Measurements from ENCODE around the gene TMEM219. TPM values are rescaled to one million over a fixed set of nuclear protein-coding genes. Genes with fewer than 3 reads are reported as not detected.

Gene TMEM219
- total RNA-seq, 4 donors from 2014 or later = 78.4 to 135 (median 110) TPM

DNA sequence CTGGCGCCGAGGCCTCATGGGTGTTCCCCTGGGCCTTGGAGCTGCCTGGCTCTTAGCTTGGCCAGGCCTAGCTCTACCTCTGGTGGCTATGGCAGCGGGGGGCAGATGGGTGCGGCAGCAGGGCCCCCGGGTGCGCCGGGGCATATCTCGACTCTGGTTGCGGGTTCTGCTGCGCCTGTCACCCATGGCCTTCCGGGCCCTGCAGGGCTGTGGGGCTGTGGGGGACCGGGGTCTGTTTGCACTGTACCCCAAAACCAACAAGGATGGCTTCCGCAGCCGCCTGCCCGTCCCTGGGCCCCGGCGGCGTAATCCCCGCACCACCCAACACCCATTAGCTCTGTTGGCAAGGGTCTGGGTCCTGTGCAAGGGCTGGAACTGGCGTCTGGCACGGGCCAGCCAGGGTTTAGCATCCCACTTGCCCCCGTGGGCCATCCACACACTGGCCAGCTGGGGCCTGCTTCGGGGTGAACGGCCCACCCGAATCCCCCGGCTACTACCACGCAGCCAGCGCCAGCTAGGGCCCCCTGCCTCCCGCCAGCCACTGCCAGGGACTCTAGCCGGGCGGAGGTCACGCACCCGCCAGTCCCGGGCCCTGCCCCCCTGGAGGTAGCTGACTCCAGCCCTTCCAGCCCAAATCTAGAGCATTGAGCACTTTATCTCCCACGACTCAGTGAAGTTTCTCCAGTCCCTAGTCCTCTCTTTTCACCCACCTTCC is 25.6 kb downstream of the TMEM219 start:
- DNase-seq (ENCODE audit: low spot score) (no peak), ATAC-seq (ENCODE audit: low FRiP score) (no peak)
- TF ChIP-seq, protein P1, sequence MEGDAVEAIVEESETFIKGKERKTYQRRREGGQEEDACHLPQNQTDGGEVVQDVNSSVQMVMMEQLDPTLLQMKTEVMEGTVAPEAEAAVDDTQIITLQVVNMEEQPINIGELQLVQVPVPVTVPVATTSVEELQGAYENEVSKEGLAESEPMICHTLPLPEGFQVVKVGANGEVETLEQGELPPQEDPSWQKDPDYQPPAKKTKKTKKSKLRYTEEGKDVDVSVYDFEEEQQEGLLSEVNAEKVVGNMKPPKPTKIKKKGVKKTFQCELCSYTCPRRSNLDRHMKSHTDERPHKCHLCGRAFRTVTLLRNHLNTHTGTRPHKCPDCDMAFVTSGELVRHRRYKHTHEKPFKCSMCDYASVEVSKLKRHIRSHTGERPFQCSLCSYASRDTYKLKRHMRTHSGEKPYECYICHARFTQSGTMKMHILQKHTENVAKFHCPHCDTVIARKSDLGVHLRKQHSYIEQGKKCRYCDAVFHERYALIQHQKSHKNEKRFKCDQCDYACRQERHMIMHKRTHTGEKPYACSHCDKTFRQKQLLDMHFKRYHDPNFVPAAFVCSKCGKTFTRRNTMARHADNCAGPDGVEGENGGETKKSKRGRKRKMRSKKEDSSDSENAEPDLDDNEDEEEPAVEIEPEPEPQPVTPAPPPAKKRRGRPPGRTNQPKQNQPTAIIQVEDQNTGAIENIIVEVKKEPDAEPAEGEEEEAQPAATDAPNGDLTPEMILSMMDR (IDR thresholded peaks at IDR 0.05) = no peak

- TF ChIP-seq, protein P1 (IDR thresholded peaks at IDR 0.05) = no peak
- no peak for DNase-seq (ENCODE audit: low spot score)
- no peak for ATAC-seq (ENCODE audit: low FRiP score)
Observed at GRCh38 chr16:29988346-29989075, 26.6 kb downstream of the TMEM219 start.

DNA sequence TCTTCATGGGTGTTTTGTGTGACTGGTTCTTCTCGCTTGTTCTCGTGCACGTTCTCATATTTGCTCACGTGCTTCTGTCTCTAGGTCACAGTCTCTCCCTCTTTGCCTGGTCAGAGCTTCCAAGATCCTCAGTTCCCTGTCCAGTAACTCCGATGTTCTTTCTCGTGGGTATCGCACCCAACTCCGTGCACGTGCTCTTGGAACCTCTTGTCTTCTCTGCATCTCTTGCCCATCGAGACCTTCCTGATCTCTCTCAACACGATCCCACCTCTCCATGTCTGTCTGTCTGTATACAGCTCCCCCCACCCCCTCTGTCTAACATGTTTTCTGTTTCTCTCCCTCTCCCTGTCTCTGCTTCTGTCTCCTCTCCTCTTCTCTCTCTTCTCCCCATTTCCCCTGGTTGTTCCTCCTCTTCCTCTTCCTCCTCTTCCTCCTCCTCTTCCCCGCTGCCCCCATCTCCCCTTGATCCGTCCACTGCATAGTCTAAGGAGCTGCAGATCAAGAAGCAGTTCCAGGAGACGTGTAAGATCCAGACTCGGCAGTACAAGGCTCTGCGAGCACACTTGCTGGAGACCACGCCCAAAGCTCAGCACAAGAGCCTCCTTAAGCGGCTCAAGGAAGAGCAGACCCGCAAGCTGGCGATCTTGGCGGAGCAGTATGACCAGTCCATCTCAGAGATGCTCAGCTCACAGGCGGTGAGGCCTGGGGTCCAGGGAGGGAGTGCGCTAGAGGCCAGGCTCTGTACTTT is 27.4 kb downstream of the TMEM219 start:
- TF ChIP-seq, protein P1 (IDR thresholded peaks at IDR 0.05) = no peak
- DNase-seq (ENCODE audit: low spot score) (no peak), ATAC-seq (ENCODE audit: low FRiP score) (no peak)

GRCh38 chr16:29990034-29990433 is 28.2 kb downstream of the TMEM219 start:
- ATAC-seq (ENCODE audit: low FRiP score) = no peak
- TF ChIP-seq, protein P1 (IDR thresholded peaks at IDR 0.05) = no peak
- DNase-seq (ENCODE audit: low spot score) = no peak

DNA sequence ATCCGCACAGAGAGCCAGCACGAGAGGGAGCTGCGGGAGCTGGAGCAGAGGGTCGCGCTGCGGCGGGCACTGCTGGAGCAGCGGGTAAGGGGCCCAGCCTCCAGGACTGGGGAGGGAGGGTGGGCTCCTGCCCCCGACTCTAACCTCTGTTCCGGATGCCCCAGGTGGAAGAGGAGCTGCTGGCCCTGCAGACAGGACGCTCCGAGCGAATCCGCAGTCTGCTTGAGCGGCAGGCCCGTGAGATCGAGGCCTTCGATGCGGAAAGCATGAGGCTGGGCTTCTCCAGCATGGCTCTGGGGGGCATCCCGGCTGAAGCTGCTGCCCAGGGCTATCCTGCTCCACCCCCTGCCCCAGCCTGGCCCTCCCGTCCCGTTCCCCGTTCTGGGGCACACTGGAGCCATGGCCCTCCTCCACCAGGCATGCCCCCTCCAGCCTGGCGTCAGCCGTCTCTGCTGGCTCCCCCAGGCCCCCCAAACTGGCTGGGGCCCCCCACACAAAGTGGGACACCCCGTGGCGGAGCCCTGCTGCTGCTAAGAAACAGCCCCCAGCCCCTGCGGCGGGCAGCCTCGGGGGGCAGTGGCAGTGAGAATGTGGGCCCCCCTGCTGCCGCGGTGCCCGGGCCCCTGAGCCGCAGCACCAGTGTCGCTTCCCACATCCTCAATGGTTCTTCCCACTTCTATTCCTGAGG is 29.1 kb downstream of the TMEM219 start:
- TF ChIP-seq, protein P1 (IDR thresholded peaks at IDR 0.05) = no peak
- DNase-seq (ENCODE audit: low spot score) (no peak), ATAC-seq (ENCODE audit: low FRiP score) (no peak)

- TF ChIP-seq, protein P1 (IDR thresholded peaks at IDR 0.05) = no peak
- ATAC-seq (ENCODE audit: low FRiP score) (no peak), DNase-seq (ENCODE audit: low spot score) (no peak)
Observed at GRCh38 chr16:29991571-29991904, 29.7 kb downstream of the TMEM219 start.

All from omental fat pad (tissue), 4 donors.